Activated CD8-positive, alpha-beta memory T cell treated with anti-CD3 and anti-CD28 coated beads, Interleukin-2, amount 50 U/mL, for 1 hour (primary cell): ENCODE data around the gene MYOM1.
"Not testable (repeated sequence)": the region's sequence is repeated elsewhere in the genome, so short reads cannot be mapped to it uniquely, and the experiment has no call there.

Experiments
- DNase-seq: peaks from one replicate; pipeline ENCODE4 v3.0.0-alpha.2; 2020; ENCODE audit errors: extremely low read depth

Gene MYOM1

GRCh38 chr18:3248658-3249359 is 29.0 kb upstream of the MYOM1 start:
- DNase-seq, result no peak

- no peak for DNase-seq
These were observed 28.4 kb upstream of the MYOM1 start for GRCh38 chr18:3248062-3248657.

DNA sequence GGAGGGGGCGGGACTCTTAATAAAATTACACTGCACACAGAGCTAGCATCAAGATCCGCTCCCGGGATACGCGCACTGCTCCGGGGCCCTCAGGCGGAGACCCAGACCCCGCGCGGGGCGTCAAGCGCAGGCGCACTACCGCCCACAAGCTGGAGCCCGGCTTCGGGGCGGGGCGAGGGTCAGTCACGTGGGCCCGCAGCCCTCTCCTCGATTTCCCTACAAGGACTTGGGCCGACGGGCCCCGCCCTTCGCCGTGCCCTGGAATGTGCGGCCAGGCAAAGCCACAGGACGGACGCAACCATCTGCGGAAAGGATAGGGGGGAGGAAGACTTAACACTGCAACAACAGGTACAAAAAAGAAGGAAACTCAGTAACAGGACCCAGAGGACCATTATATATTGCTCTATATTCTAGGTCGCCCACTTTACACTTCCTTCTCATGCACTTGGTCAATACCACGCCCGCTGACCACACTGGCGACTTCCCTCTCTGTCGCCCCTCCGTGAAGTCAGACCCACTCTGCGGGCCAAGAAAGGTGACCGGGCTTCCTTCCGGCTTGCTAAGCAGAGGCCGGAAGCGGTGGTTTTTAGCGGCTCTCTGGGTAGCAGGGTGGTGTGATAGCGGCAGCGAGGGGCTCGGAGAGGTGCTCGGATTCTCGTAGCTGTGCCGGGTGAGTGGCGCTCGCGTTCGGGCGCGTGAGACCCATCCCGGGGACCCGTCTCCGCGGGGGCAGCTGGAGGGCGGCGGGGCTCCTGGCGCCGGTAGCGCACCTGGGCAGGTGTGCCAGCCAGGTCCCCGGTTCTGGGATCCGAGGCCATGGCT is 27.7 kb upstream of the MYOM1 start, which contains the start of gene MYL12A:
Gene MYL12A (plus strand): TSS at position 562 of the 822 bp plus-strand sequence. CDS start 5,447 bp downstream, outside the sequence.
- DNase-seq, result peak; percentile 74

DNA sequence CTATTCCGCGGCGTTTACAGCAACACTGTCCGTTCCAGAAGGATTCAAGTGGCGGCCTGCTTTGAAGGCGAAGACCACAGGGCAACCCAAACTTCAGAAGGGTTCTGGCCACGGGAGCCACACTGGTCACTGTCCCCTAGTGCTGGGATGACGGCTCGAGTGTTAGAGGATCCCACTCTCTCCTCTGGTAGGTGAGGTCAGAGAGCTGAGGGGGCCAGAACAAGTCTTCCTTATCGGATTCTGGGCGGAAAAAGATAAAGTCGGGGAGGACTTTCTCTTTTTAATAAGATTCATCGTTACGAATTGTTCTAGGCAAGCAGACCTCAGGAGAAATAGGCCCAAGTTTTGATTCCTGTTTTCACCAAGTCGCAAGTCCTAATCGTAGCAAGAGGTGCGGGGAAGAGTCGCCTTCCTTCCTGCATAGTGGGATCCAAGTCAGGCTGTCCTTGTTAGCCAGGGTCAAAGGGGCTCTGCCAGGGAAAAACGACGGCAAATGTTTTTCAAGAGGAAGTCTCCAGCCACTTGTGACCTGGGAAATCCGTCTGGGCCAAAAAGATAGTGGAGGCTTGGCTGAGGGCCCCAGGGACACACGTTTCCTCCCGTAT is 27.0 kb upstream of the MYOM1 start:
- no peak for DNase-seq

- no peak for DNase-seq
These were observed 26.3 kb upstream of the MYOM1 start for GRCh38 chr18:3245853-3246634.

DNA sequence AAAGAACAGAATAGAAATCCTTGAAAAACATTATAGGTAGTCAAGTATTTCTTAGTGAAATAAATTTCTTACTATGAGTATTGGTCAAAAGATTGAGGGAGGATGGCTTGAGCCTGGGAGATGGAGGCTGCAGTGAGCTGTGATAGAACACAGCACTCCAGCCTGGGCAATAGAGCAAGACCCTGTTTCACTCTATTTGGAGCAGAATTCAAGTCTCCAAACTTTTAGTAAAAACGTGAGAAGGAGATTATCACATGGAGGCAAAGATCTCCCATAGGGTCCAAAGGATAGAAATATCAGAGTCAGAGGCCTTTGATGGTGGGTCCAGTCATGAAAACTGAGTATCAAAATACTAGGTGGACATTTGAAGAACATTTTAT is 25.4 kb upstream of the MYOM1 start:
- no peak for DNase-seq

DNA sequence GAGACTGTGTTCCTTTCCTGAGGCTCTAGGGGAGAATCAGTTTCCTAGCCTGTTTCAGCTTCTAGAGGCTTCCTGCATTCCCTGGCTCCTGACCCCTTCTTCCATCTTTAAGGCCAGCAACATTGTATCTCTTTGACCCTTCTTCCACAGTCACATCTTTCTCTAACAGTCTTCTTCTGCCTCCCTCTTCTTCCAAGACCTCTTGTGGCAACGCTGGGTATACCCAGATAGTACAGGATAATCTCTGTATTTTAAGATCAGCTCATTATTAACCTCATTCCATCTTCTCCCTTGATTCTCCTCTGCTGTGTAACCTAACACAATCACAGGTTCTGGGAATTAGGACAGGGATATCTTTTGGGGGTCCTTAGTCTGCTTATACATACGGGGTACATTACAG is 19.0 kb upstream of the MYOM1 start:
- DNase-seq, result no peak

GRCh38 chr18:3236470-3236869 is 16.7 kb upstream of the MYOM1 start:
- DNase-seq, result no peak

GRCh38 chr18:3235846-3236245 is 16.1 kb upstream of the MYOM1 start:
- DNase-seq, result no peak

DNA sequence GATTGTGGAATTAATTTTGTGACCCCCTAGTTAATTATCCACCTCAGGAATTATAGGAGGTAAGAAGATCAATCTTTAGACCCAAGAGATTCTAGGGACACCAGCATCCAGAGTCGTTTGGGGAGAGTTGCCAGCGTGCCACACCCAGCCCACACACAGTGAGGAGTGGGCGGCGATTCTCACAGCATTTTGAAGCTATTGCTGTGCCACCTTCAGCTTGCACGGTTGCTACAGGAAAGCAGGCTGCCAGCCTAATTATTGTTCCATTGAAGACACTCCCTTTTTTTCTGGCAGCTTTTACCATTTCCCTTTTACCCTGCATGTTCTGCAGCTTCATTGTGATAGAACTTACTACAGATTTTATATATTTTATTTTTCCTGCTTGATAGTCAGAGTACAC is 14.7 kb upstream of the MYOM1 start:
- no peak for DNase-seq

GRCh38 chr18:3233433-3234168 is 13.8 kb upstream of the MYOM1 start:
- DNase-seq, result no peak

DNA sequence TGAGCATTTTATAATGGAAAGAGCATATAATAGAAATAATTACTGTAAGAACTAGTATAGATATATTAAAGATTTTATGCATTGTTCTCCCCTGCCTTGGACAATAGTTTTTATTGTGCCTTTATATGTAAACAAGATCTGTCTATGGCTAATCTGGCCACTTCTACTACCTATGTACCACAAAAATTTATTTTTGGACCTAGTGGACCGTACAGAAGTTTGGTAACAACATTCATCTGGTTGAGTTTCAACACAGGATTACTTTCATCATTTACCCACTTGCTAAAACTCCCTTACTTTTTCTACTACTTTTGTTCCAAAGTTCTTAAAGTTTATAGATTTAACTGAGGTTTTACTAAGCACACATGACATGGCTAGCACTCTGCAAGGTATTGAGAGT is 13.2 kb upstream of the MYOM1 start:
- DNase-seq, result no peak

GRCh38 chr18:3230401-3231334 is 10.9 kb upstream of the MYOM1 start:
- no peak for DNase-seq

DNA sequence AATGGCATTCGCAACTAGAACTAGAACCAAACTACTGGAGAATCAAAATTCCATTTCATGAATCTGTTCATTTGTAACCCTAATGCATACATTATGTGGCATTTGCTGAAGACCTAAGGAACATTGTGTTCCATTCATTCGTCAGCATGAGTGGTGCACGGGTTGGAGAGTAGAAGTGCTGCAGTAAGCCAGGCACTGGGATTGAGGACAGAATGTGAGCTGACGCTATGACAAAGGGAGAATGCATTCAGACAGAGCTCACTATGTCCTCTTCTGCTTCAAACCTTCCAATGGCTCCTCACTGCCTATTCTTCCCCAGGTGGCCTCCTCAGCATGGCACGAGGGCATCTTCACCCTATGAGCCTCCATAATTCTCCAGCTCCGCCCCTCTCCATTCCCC is 6.3 kb upstream of the MYOM1 start:
- DNase-seq, result no peak

- DNase-seq, result no peak
These were observed 5.8 kb upstream of the MYOM1 start for GRCh38 chr18:3225588-3225987.

GRCh38 chr18:3224223-3224622 is 4.5 kb upstream of the MYOM1 start:
- no peak for DNase-seq

- DNase-seq, result no peak
These were observed 3.6 kb upstream of the MYOM1 start for GRCh38 chr18:3223356-3223755.

DNA sequence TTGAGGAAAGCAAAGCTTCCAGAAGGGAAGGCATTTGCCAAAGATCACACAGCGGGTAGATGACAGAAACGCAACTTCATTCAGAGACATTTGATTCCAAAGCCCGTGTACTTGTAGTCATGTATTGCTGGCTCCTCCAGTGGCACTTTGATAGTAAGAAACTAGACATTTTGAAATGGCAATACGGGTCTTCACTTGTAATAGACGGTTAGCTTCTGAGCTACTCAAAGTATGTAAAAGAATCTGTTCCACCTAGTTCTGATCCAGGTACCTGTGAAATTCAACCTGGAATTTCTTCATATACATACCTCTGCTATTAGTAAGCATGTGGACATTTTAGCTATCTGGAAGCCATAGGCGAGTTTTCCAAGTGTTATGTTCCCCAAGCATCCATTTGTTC is 1.7 kb upstream of the MYOM1 start:
- no peak for DNase-seq

DNA sequence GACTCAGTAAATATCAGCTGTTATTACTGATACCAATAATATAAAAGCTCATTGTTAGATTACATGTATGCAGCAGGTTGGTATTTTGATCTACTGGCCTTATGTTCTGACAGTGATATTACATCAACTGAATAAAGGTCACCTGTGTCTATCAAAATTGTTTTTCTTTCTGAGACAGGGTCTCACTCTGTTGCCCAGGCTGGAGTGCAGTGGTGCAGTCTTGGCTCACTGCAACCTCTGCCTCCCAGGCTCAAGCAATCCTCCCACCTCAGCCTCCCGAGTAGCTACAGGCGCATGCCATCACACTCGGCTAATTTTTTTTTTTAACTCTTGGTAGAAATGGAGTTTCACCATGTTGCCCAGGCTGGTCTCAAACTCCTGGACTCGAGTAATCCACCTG is 1.1 kb upstream of the MYOM1 start:
- not testable (repeated sequence) for DNase-seq

GRCh38 chr18:3219241-3219630 is 532 bp downstream of the MYOM1 start:
- DNase-seq, result no peak
